GM23338 (cell line): ENCODE measurements around the gene DPY19L1. TPM values are rescaled to one million over a fixed set of nuclear protein-coding genes. Genes with fewer than 3 reads are reported as not detected.

ENCODE experiments used
- ATAC-seq: fragments of 200-7000 bp; cut with Tn5 transposase; 3 replicates; pipeline ENCODE4 v1.9.1; 2020
- DNase-seq: peaks from one replicate; pipeline ENCODE4 v3.0.0-alpha.2; 2015; ENCODE audit warnings: low spot score
- H2AFZ ChIP-seq: fragments of 200-600 bp; sonication (generic); 2 replicates; pipeline ENCODE4 v1.8.0; 2016; ENCODE audit warnings: antibody characterized with exemption, mild to moderate bottlenecking, moderate library complexity
- H3F3A ChIP-seq: fragments of 200-600 bp; sonication (generic); replicated peaks from 2 replicates; pipeline ENCODE4 v1.8.0; 2017; ENCODE audit warnings: antibody characterized with exemption, mixed run types, low read depth
- H3K27ac ChIP-seq: fragments of 200-600 bp; sonication (generic); 2 replicates; pipeline ENCODE4 v1.6.1; 2016; ENCODE audit warnings: low read depth
- H3K27me3 ChIP-seq: fragments of 200-600 bp; sonication (generic); 2 replicates; pipeline ENCODE4 v1.8.0; 2016; ENCODE audit warnings: mild to moderate bottlenecking, mixed run types, moderate library complexity; ENCODE audit not compliant: insufficient read depth
- H3K36me3 ChIP-seq: fragments of 200-600 bp; sonication (generic); 2 replicates; pipeline ENCODE4 v1.8.0; 2016; ENCODE audit warnings: mild to moderate bottlenecking; ENCODE audit not compliant: insufficient read depth
- H3K4me1 ChIP-seq: fragments of 200-600 bp; sonication (generic); 2 replicates; pipeline ENCODE4 v1.8.0; 2016; ENCODE audit warnings: mild to moderate bottlenecking, moderate library complexity; ENCODE audit not compliant: insufficient read depth
- H3K4me2 ChIP-seq: fragments of 200-600 bp; sonication (generic); 2 replicates; pipeline ENCODE4 v1.7.1; 2017; ENCODE audit warnings: mixed run types
- H3K4me3 ChIP-seq: fragments of 200-600 bp; sonication (generic); 2 replicates; pipeline ENCODE4 v1.6.1; 2016; ENCODE audit warnings: mixed run types
- H3K79me2 ChIP-seq: fragments of 200-600 bp; sonication (generic); replicated peaks from 2 replicates; pipeline ENCODE4 v1.8.0; 2017; ENCODE audit warnings: mild to moderate bottlenecking; ENCODE audit not compliant: insufficient read depth
- H3K9me2 ChIP-seq: fragments of 200-600 bp; sonication (generic); 2 replicates; pipeline ENCODE4 v1.8.0; 2017; ENCODE audit not compliant: insufficient read depth
- H4K20me1 ChIP-seq: fragments of 200-600 bp; sonication (generic); replicated peaks from 2 replicates; pipeline ENCODE4 v1.8.0; 2017; ENCODE audit warnings: mild to moderate bottlenecking; ENCODE audit not compliant: insufficient read depth
- H3K27ac Mint-ChIP-seq: 2 replicates; pipeline ENCODE4 v1.8.0; 2020; ENCODE audit warnings: inconsistent platforms, mild to moderate bottlenecking, moderate library complexity, mixed read lengths
- H3K27me3 Mint-ChIP-seq: 3 replicates; pipeline ENCODE4 v1.8.0; 2022; ENCODE audit warnings: low read depth, mild to moderate bottlenecking, moderate library complexity, mixed read lengths, inconsistent platforms; ENCODE audit not compliant: insufficient read depth, poor library complexity
- H3K36me3 Mint-ChIP-seq: 3 replicates; pipeline ENCODE4 v1.8.0; 2021; ENCODE audit warnings: low read depth, mild to moderate bottlenecking, inconsistent platforms, moderate library complexity, mixed read lengths
- H3K4me1 Mint-ChIP-seq: 3 replicates; pipeline ENCODE4 v1.8.0; 2020; ENCODE audit warnings: mild to moderate bottlenecking, inconsistent platforms, mixed read lengths
- H3K4me3 Mint-ChIP-seq: 3 replicates; pipeline ENCODE4 v1.8.0; 2021; ENCODE audit warnings: moderate library complexity, mild to moderate bottlenecking, inconsistent platforms, mixed read lengths
- H3K9me3 Mint-ChIP-seq: 3 replicates; pipeline ENCODE4 v1.8.0; 2020; ENCODE audit warnings: moderate library complexity, mild to moderate bottlenecking, inconsistent platforms, mixed read lengths
- CREB1 ChIP-seq: fragments of 250-450 bp; sonication (Bioruptor Pico); IDR thresholded peaks from 2 replicates; pipeline ENCODE4 v1.5.0; 2020; ENCODE audit warnings: low read depth, mild to moderate bottlenecking, moderate library complexity
- CTCF ChIP-seq, 2 experiments: fragments of 200-600 bp in 1 of 2; sonication (generic) in 1 of 2; conservative IDR thresholded peaks; 2 replicates each; pipeline versions ENCODE4 v1.5.1 to v1.6.1; 2016 to 2017; ENCODE audit warnings: antibody characterized with exemption in 2 of 2, low read depth in 2 of 2, mild to moderate bottlenecking in 2 of 2, moderate library complexity in 1 of 2
- EZH2 ChIP-seq: fragments of 200-600 bp; sonication (generic); IDR thresholded peaks from one replicate; pipeline ENCODE4 v1.8.0; 2017; ENCODE audit warnings: antibody characterized with exemption, mild to moderate bottlenecking, low read depth; ENCODE audit not compliant: unreplicated experiment
- JUNB ChIP-seq: IDR thresholded peaks from one replicate; pipeline ENCODE4 v1.6.1; 2016; ENCODE audit warnings: antibody characterized with exemption; ENCODE audit not compliant: unreplicated experiment
- NANOG ChIP-seq: IDR thresholded peaks from 2 replicates; pipeline ENCODE4 v1.6.1; 2016; ENCODE audit warnings: antibody characterized with exemption, borderline replicate concordance
- POLR2AphosphoS5 ChIP-seq: IDR thresholded peaks from 2 replicates; pipeline ENCODE4 v1.6.1; 2016; ENCODE audit warnings: antibody characterized with exemption, low read depth
- REST ChIP-seq: IDR thresholded peaks from one replicate; pipeline ENCODE4 v1.6.1; 2018; ENCODE audit warnings: antibody characterized with exemption; ENCODE audit not compliant: unreplicated experiment
- ZNF462 ChIP-seq: fragments of 250-450 bp; sonication (Bioruptor Pico); IDR thresholded peaks from 2 replicates; pipeline ENCODE4 v1.5.0; 2020; ENCODE audit warnings: mild to moderate bottlenecking, moderate library complexity
- polyA plus RNA-seq: library from polyadenylated mRNA; unstranded; fragments of >200 nt; fragmentation: Nextera tagmentation; extraction: Ambion mirVana; gene quantifications from 2 replicates; pipeline ENCODE4 v1.2.1, GENCODE V29; 2016
- total RNA-seq: library from RNA; depleted of rRNA; stranded (reverse); fragments of >200 nt; shearing (Covaris generic); gene quantifications from 2 replicates; pipeline ENCODE4 v1.2.3, GENCODE V29; 2014

The DPY19L1 gene
- total and polyA plus RNA-seq, 2 experiments from 2014 or later = 4.4 to 20.2 TPM

- no peak for TF ChIP-seq JUNB
- TF ChIP-seq POLR2AphosphoS5 = peak; percentile 79
- no peak for TF ChIP-seq ZNF462 (CRISPR knock-in tag)
- TF ChIP-seq CREB1 (CRISPR knock-in tag) = no peak
- no peak for TF ChIP-seq NANOG
- no peak for TF ChIP-seq EZH2
- no peak for TF ChIP-seq REST
- TF ChIP-seq CTCF (conservative IDR thresholded peaks at IDR 0.05; ENCODE audit: low read depth in 2 of 2) = peak; percentile 70 to 80
- H3K9me2 ChIP-seq = peaks cover 3% of the 10 kb centered on the region; the same call in 1 of the 2 replicates
- DNase-seq = peak; percentile 91
Observed at GRCh38 chr7:35037526-35038341, 449 bp upstream of the DPY19L1 start.

More at GRCh38 chr7:35037526-35038341, 449 bp upstream of the DPY19L1 start:
- H3K4me3 ChIP-seq = peak overlapping the region; percentile 69
- Mint-ChIP-seq H3K36me3 (no peaks in the 10 kb centered on the region; the same call in 2 of the 3 replicates), H3K9me3 (no peaks in the 10 kb centered on the region; the same call in 2 of the 3 replicates), H3K27ac (peak overlapping the region; percentile 73; the same call in 1 of the 2 replicates), H3K27me3 (peaks cover 7% of the 10 kb centered on the region), H3K4me1 (peaks cover 27% of the 10 kb centered on the region), H3K4me3 (peak overlapping the region; percentile 87)
- no peak overlapping the region; the same call in 1 of the 2 replicates for H3K27ac ChIP-seq
- H3K36me3 ChIP-seq = no peaks in the 10 kb centered on the region
- no peaks in the 10 kb centered on the region for H3K27me3 ChIP-seq
- H3K79me2 ChIP-seq = peaks cover 36% of the 10 kb centered on the region
- peak; percentile 75 for ATAC-seq
- H3K4me2 ChIP-seq = peak overlapping the region; percentile 81
- peak overlapping the region; percentile 94 for H2AFZ ChIP-seq
- peaks cover 5% of the 10 kb centered on the region for H3K4me1 ChIP-seq
- 0 out of 2 replicates have a peak, but pooled peaks cover 4% of the 10 kb centered on the region for H3F3A ChIP-seq
- no peaks in the 10 kb centered on the region; the same call in 1 of the 2 replicates for H4K20me1 ChIP-seq
